HG02759 (cell line): ENCODE measurements around the gene CRYL1.
A peak's percentile ranks its signal among the peaks of the same experiment; 100 is the strongest.

Experiments used
- ATAC-seq: cut with Tn5 transposase; IDR thresholded peaks from one replicate; pipeline ENCODE4 v1.9.1; 2021; ENCODE audit warnings: mild to moderate bottlenecking, moderate library complexity; ENCODE audit not compliant: unreplicated experiment

Gene CRYL1

DNA sequence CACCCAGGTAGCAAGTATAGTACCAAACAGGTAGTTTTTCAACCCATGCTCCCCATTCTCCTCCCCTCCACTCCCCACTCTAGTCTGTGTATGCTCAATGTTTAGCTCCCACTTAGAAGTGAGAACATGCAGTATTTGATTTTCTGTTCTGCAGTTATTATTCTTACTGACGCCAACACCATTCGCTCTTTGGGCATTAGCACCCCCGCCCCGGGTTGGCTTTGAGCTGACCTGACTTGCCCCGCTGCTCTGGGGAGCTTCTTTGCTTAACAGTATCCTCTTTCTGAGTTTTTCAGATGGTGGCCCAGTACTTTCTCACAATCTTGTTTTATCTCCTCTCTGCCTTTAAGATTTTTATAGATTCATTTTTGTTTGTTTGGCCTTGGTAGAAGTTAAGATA, 138.7 kb downstream of the CRYL1 start:
- no peak for ATAC-seq

DNA sequence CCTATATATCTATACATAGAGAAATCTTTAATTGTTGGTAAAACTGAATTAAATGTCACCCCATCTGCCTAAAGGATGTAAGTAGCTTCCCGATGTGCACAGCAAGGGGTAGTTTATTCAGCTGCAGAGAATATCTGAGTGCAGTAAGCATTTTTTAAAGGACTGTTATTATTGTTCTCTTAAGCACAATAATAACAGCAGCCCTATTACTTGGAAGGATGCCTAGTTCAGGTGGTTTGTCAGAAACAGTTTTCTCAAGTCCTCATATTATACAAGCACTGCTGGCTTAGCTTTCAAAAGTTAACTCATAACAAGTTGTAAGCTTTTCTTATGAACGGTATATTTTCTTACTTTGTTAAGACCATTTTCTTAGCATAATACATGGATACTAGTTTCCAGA, 142.6 kb downstream of the CRYL1 start:
- no peak for ATAC-seq

DNA sequence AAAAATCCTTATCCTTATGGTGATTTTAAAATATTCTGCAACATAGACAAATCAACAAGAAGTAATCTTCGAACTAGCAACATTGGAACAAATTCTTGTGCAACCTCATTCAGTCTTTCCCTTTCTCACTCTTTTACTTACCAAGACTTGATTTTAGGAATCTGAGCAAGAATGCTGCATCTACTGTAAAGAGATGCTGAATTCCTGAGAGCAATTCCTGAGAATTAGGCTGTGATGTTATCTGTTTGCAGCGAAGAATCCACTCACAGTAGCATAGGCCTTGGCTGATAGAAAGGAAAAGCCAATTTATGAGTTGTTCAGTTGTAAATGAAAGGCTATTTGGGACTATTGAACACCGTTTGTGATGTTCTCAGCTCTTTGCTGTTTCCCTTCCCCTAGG, 144.3 kb downstream of the CRYL1 start:
- no peak for ATAC-seq

DNA sequence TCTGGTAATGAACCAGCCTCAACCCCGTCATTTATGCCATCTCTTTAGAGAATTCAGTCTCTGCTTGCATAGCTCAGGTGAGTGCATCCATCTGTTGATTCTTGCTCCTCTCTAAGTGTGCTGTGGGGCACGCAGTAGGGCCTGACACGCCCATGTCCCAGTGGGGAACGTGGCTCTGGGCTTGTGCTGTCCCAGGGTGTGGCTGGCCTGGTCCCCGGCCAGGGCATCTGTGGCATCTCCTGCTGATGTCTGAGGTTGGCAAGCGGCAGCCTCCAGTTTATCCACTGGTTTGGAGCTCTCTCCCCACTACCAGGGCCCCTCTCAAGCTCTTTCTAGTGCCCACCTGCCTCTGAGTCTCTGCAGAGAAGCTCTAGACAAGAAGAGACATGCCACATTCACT, 146.9 kb downstream of the CRYL1 start:
- no peak for ATAC-seq

DNA sequence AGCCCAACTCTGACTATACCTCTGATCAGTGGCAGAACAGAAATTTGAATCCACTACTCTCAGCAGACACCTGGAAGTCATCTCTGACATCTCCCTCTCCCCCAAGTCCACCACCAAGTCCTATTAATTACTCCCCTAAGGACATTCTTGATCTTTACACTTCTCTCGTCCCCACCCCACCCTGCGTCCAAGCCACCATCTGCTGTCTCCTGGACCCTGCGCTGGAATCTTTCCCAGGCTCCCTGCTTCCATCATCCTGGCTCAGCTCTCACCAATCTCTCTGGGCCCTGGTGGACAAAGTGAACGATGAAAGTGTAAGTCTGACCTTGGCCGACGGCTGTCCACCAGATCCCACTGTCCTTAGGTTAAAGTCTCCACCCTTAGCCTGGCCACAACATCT, 147.9 kb downstream of the CRYL1 start:
- ATAC-seq: no peak

DNA sequence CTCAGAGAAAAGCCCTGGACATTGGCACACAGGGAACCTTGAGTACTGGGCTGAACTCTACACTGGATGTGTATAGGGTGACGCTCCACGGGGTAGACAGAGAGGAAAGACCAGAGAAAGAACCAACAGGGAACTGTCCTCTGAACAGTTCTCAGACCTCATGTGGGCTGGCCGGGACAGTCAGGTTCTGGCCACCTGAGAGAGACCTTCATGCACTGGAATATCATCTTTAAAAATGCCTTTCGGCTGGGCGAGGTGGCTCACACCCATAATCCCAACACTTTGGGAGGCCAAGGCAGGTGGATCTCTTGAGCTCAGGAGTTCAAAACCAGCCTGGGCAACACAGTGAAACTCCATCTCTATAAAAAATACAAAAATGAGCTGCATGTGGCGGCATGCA, 149.8 kb downstream of the CRYL1 start:
- ATAC-seq: no peak

DNA sequence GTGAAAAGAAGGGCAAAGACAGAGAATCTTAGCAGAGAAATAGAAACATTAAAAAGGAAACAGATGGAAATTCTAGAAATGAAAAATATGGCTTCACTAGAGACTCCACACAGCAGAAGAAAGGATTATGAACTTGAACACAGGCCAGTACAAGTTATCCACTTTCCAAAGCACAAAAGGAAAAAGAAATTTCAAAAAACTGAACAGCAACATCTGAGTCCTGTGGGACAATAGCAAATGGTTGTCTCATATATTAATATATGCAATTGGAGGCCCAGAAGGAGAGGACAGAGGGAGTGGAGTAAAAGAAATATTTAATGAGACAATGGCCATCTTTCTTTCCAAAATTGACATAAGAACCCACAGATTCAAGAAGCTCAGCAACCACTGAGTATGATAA, 151.8 kb downstream of the CRYL1 start:
- ATAC-seq: no peak

DNA sequence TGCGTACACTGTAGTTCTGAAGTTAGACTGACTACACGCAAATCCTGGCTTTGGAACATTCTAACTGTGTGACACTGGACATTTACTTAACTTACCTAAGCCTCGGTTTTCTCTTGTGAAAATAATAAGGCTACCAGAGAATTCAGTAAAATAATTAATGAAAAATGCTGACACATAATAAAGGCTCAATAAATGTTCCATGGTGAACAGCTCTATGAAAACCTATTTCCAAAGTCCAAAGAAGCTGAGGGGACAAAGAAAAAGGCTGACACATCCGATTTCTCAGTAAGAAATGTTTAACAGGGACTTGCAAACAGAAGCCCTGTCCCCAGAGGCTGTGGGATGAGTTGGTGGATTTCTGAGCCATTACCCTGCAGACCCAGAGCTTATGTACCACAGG, 153.8 kb downstream of the CRYL1 start:
- ATAC-seq: no peak

DNA sequence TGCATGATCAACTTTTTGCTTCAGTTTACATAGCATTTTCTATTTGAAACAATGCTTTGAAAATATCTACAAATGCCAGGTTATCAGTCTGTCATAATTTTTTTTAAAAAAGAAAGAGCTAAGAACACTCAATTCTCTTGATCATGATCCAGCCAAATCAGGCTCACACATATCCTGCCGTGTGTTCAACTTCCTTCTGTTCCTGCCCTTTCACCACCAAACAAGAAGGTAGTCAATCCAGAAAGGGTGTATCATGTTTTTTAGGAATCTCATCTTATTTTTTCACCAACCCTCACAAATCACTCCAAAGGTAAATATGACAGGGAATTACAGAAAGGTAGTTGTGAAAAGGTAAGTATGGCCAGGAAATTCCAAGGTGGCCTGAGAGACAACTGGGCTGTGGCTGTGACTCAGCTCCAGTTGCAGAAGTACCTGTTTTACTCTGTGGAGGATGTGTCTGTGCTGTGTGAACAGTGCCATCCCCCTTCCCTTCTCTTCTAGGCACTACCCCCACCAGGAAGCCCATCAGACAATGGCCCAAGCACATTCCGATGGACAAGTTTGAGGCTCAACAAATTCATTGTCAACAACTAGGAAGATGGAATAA, 154.7 kb downstream of the CRYL1 start:
- ATAC-seq: no peak

DNA sequence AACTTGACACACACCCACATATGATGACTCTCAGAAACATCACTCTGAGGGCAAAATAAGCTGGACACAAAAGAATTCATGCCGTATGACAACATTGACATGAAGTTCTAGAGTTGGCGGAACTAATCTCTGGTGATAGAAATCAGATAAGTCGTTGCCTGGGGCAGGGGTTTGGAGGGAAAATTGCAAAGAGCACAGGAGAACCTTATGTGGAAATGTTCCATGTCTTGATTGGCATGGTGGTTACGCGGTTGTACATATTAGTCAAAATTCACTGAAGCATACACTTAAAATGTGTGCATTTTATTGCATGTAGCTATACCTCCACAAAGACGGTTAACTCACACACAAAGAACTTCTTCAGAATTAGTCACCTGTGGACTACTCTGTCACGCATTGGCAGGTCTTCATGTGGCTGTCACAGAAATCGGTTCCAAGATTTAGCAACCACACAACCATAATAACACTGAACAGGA, 155.7 kb downstream of the CRYL1 start:
- peak; percentile 80 for ATAC-seq

DNA sequence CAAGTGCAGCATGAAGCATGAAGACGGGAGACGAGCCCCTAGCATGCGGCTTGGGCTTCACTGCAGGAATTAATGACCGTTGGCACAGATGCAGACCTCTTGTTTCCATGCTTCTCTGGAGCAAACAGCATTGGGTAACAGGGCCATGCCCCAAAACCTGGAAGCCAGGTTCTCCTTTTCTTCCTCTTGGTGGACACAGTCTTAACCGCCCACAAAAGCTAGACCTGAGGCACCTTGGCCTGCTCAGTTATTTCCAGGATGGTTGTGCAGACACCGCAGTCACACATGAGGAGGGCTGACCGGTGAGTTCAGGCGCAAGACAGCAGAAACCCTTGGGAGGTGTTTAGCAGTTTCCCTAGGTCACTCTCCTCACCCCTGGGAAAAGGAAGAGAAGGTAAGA, 159.6 kb downstream of the CRYL1 start:
- no peak for ATAC-seq

DNA sequence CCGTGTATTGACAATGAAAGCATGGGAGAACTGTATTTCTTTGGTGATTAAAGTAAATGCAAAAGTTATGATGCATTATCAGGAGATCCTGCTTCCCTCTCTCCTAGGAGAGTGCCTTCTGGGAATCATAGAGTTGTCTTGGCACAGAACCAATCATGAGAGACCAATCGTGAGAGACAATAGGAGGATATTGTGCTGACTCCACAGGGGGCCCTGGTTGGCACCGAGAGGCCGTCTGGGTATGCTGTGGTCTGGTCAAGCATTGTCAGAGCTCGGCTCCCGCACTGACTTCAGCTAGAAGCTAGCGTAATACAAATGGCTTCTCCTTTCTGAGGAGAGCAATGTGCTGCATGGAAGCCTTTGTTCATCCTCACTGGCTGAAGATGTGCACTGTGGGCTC, 162.1 kb downstream of the CRYL1 start:
- no peak for ATAC-seq

DNA sequence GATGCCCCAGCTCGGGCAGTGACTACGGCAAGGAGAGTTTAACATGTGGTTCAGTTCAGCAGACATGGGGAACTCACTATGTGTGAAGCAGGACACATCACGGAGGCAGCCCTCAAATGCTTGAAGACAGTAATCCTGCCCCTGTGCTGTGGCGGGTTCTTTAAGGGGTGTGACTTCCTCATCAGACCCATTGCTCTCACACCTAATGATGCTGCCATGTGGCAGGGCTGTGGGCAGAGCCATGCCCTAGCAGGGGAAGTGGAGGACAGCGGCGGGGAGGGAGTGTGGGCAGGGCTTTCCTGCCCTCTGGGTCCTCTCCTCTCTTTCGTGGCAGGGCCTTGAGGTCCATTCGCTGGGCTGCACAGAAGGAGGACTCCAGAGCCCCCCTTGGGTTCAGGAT, 162.5 kb downstream of the CRYL1 start:
- ATAC-seq: no peak

DNA sequence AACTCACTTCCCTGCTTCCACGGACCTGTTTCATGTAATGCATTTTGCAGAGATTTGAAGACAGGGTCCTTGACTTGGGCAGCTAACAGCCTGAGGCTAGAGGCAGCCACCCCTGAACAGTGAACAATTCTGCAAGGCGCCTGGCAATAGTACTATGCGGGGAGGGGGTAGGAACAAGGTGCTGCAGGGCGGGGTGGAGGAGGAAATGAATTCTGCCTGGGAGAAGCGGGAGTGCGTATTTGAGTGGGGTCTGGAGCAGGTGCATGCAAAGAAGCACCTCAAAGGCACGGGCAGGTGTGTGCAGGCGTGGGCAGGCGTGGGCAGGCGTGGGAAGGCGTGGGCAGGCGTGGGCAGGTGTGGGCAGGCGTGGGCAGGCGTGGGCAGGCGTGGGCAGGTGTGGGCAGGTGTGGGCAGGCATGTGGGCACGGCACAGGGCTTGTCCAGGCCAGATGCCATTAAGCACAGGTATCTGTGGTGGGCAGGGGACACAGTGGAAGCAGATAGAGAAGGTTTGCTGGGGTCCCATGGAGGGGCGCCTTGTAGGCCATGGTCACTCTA, 163.1 kb downstream of the CRYL1 start:
- ATAC-seq: no peak

DNA sequence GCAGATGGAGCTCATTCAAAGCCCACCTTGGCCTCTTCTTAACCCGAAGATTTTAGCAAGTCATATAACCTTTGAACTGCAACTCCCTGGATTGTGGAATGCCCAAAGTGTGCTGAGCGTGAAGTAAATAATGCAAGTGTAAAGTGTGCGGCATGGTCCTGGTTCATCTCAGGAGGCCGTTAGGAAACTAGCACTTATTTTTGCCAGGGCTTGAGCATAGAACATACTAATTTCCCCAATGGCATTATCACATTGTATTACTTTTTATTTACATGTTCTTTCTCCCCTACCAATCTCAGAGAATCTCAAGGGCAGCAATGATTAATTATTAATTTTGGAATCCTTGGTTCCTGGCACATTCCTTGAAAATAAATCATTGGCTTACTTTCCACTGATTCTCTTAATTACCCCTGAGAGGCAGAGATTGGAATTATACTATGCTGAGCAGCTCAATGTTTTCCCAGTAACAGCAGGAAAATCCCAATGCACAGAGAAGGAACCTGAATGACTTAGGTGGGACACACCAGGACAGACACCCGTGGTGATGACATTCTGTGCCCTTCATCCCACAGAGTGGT, 164.7 kb downstream of the CRYL1 start:
- ATAC-seq: no peak

DNA sequence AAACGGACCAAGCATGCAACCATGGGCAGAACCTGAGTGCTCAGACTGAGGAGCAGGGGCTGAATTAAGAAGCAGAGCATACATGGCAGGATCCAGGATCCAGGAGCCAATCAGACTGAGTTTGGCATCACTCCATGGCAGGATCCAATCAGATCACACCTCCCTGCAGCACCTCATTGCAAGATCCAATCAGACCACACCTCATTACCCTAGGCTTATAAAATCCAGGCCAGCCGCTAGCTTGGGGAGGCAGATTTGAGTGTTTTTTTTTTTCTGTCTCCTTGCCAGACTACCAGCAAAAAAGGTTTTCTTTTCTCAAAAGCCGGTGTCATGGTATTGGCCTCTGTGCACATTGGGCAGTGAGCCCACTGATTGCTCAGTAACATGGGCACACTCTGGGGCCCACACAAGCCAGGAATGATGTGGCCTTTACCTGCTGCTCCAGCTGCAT, 165.6 kb downstream of the CRYL1 start:
- no peak for ATAC-seq

DNA sequence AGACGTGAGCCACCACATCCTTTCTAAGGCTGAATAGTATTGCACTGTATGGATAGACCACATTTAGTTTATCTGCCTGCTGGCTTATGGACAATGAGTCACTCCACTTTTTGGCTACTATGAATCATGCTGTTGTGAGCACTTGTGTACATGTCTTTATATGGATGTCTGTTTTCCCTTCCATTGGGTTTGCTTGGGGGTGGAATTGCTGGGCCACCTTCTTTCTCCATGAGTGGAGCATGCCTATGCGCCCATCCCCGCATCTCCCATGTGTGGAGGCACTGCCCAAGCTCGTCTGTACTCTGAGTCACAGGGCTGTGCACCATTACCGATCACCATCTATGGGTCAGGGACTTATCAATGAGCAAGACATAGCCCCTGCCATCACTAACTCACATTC, 166.3 kb downstream of the CRYL1 start:
- no peak for ATAC-seq

DNA sequence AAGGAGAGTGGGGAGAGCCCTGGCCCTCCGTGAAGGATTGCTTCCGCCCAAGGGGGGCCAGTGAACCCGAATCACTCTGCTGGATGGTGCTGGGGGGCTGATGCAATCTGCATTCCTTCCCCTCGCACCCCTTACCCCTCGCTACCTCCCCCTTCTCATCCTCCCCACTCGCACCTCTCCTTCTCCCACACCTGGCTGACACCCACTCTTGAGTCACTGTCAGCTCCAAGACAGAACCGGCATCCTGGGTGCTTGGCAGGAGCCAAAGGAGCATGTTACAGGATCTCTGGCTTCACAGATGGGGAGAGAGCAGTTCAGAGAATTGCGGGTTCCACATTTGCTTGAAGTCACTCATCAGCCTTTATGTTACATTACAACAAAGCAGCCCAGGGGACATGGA, 167.6 kb downstream of the CRYL1 start:
- ATAC-seq: no peak

DNA sequence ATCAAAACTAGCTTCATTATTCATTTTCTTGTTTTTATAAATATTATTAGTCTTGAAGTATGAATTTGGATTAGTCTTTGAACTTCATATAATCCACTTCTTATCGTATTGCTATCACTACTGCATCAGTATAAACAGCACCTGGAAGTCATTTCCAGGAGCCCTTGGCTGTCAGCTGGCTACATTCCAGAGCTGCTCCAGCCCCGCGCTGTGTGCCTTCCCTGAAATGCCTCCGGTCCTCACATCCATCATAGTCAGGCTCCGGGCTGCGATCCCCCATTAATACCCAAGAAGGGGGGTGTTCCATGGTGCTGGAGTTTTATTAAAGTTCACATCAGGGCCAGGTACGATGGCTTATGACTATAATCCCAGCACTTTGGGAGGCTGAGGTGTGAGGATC, 169.2 kb downstream of the CRYL1 start:
- no peak for ATAC-seq

DNA sequence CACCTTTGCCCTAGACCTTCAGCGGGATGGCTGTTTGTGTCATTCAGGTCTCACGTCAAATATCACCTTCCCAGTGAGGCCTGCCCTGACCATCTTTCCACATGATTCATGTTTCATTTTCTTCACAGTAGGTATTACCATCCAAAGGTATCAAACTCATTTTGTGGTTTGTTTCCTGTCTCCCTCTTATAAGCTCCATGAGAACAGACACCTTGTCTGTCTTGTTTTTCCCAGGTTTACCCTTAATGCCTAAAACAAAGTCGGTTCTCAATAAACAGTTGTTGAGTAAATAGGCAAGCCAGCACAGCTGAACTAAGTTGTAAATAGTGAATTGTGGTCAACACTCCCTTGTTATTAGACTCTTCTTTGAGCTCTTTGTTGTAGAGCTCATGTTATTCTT, 170.9 kb downstream of the CRYL1 start:
- ATAC-seq: no peak

DNA sequence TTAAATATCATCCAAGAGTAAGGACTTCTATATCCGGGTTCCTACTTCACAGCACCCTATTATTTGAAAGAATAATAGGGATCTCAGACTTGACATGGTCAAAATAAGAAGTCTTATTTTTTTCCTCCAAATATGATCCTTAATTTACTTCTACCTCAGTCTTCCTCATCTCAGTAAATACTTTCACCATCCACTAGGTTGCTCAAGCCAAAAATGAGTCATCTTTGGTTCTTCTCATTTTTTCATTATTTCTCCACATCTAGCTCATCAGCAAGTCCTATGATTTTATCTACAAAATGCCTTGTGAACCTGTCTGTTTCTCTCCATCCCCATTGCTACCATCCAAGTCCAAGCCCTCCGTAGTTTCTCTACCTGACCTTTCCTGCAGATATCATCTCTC, 171.7 kb downstream of the CRYL1 start:
- no peak for ATAC-seq
